Measurements from ENCODE around the gene RBM38.
"Not testable (repeated sequence)": the region's sequence is repeated elsewhere in the genome, so short reads cannot be mapped to it uniquely, and the experiment has no call there.

Gene RBM38

DNA sequence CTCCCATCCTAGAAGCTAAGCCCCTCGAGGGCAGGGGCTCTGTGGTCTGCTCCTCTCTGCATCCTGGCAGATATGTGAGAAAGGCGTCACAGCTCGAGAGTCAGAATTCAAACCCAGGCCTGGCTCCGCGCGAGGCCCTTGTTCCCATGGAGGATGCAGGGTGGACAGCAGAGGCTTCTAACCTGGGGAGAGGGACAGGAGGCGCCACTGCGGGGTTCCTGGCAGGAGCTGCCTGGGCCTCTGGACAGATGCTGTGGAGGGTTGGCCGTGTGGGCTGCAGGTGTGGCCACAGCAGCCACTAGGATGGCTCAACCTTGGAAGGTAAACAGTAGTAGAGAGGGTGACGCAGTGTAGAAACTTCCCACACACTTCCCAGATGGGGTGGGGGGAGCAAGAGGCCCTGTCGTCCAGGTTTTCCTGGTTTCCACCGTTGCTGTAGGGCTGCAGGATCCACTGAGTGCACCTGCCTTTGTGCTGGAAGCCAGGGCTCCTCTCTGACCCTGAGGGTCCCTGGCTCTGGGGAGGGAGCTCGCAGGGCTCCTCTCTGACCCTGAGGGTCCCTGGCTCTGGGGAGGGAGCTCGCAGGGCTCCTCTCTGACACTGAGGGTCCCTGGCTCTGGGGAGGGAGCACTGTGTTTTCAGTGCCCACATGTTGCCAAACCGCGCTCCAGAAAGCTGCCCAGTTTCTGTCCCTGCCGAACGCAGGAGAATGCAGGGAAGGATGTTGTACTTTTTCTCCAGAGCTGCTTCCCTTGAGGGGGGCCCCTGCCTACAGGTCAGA is 14.2 kb downstream of the RBM38 start:
- DNase-seq, result no peak

DNA sequence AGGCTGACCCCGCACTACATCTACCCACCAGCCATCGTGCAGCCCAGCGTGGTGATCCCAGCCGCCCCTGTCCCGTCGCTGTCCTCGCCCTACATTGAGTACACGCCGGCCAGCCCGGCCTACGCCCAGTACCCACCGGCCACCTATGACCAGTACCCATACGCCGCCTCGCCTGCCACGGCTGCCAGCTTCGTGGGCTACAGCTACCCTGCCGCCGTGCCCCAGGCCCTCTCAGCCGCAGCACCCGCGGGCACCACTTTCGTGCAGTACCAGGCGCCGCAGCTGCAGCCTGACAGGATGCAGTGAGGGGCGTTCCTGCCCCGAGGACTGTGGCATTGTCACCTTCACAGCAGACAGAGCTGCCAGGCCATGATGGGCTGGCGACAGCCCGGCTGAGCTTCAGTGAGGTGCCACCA is 16.4 kb downstream of the RBM38 start:
- no peak for DNase-seq

DNA sequence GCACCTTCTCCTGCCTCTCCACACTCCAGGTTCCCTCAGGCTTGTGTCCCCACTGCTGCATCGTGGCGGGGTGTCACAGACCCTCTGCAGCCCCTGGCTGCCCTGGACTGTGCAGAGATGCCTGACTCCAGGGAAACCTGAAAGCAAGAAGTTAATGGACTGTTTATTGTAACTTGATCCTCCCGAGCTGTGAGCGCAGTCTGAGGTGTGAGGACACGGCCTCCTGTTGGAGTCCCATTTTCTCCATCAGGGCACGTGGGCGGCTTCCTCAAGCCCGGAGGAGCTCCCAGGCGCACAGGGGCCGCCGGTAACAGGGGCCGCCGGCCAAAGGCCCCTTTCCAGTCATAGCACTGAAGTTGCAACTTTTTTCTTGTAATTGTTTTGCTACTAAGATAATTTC is 16.9 kb downstream of the RBM38 start:
- DNase-seq, result no peak

DNA sequence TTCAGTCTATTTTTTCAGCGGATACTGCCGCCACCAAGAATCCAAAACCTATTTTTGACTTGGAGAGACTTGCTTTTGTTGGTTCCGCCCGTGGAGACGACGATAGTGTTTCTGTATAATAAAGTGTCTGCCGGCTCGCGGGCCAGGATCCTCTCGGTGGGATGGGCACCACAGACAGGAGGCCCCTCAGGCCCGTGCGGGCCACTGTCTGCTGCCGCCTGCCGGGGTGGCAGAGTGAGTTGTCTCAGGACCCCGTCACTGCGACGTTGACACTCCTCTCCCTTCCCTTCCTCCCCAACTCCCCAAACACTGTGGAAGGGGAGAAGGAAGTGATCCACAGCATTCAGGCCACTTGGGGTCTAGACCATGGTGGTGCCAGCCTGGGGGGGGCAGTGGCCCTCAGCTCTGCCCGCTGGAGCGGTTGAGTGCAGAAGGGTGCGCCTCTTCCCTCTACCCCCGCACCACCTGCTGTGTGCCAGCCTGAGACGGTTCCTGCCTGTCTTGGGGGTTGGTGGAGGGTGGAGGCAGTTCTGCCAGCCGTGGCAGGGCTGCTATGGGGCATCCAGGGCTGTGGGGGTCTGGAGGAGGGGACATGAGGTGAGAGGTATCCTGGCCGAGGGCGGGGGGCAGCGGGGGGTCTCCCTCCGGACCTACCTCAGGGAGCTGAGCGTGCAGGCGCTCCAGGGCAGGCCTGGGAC is 17.5 kb downstream of the RBM38 start:
- no peak for DNase-seq

GRCh38 chr20:57409316-57409671 is 18.1 kb downstream of the RBM38 start:
- no peak for DNase-seq

DNA sequence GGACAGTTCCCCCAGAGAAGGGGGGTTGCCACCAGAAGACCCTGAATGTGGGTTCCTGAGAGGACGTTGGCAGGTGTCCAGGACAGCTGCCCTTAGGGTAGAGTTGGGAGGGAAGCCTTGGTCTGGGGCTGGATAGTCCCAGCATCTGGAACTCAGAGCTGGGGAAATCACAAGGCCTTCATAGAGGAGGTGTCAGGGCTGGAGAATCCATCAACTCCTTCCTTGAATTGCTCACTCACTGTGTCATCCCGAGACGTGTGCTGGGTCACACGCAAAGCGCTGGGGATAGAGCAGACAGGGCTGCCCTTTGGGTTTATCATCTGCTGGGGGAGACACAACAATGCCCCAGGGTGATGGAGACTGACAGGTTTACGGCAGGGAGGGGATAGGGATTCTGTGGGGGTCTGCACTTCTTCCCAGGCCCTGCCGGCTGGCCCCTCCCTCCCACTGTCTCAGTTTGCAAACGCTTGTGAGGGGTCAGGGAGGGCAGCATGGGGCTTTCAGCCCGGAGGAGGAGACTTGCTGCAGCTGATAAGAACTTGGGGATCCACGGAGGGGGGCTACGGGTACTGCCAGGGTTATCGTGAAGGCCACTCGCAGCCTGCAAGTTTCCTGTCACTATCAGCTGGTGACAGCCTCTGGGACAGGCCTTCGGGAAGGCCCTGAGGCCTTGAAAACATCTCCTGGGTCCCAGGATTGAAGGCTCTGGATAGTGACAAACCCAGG is 18.6 kb downstream of the RBM38 start:
- no peak for DNase-seq

- no peak for DNase-seq
These were observed 19.3 kb downstream of the RBM38 start for GRCh38 chr20:57410398-57410920.

- no peak for DNase-seq
These were observed 19.7 kb downstream of the RBM38 start for GRCh38 chr20:57410924-57411323.

DNA sequence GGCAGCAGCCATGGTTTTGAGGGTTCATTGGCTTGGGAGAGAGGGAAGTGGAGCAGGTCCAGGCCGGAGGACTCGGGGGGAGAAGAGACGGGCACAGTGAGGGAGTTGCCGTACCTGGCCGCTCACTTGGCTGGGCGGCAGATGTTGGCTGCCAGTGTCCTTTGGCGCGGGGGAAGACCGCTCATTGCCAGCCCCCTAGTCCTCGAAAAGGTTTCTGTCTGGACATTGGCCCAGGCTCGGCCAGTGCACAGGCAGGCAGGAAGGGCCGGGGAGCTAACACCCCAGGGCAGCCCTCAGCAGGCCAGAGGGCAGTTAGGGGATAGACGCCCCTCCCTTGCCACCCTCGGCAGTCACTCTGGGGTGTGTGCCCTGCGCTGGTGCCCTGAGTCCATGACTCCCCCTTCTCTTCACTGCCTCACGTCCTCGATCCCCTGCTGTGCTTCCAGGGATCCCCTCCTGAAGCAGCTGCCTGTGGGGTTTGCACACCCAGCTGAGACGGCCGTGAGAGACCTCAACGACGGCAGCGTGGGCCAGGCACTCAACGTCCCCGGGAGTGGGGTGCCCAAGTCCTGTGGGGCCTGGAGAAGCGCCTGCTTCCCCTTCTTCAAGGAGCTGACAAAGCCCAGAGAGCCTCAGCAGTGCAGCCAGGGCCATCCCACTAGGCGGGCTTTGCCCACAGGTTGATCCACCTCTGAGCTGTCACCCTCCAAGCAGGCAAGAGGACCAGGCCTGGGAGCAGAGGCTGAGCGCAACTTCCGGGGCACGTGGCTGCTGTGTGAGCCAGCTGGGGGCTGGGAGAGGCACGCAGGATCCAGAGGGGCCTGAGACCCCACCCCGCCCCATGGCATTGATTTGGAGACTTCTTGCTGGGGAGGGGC is 20.4 kb downstream of the RBM38 start:
- DNase-seq, result no peak

- DNase-seq, result no peak
These were observed 21.3 kb downstream of the RBM38 start for GRCh38 chr20:57412347-57413029.

- no peak for DNase-seq
These were observed 22.8 kb downstream of the RBM38 start for GRCh38 chr20:57413986-57414385.

- DNase-seq, result no peak
These were observed 23.8 kb downstream of the RBM38 start for GRCh38 chr20:57414867-57415592.

- no peak for DNase-seq
These were observed 24.6 kb downstream of the RBM38 start for GRCh38 chr20:57415771-57416170.

DNA sequence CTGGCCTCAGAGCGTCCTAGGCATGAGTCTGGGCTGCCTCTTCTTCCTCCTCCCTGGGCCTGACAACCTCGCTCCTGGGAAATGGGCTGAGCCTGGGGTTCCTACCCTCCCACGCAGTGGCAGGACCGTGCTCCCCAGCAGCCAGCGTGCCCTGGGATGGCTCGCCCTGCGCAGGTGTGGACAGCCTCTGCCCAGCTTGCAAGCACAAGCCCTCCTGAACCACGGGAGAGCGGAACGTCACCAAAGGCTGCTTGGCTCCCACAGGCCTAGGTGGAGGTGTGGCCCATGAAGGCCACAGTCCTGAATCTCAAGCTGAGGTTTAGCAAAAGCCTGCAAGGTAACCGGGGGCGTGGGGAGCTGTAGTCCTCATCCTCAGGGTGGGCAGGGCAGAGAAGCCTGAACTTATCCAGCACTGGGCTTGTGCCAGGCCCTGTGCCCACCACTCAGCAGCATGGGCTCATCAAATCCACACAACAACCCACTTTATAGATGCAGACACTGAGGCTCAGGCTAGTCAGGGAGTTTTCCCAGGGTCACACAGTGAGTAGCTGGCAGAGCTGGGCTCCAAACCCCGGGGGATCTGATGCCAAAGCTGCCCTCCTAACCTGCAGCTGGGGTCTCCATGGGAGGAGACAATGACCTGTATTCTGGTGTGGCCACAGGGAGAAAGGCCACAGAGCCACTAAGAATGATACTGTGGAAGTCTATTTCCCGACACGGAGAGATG is 25.3 kb downstream of the RBM38 start:
- DNase-seq, result no peak

- no peak for DNase-seq
These were observed 26.0 kb downstream of the RBM38 start for GRCh38 chr20:57417051-57417689.

DNA sequence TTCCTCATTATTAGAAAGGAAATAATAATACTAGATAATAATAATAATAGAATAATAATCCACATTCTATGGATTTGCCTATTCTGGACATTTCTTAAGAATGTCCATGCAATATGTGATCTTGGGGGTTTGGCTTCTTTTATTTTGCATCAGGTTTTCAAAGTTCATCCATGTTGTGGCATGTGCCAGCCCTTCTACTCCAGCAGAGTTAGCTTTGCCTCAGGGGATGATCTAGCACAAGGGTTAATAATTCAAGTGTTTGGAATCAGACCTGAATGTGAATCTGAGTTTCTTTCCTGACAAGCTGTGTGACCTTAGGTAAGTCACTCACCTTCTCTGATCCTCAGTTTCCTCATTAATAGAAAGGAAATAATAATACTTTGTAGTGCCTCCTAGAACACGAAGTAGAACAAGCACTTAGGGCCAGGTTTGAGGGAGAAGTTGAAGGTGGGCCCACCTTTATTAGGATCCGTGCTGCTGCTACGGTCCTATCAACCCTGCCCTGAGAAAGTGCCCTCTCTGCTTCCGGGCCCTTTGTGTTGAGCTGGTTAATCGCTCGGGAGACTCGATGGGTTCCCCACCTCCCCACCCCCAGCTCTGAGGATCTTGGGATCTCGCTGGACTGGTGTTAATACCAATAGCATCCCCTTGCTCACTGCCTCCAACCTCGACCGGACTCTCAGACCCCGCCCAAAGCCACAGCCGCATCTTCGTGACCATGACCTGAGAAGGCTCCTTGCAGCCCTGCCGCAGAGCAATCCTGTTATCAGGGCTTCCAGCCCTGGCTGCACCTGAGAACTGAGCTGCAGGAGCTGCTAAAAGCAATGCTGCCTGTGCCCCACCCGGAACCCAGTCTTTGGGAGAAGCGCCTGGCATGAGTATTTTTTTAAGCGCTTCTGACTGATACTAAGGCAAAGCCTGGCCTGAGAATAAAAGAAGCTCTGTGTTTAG is 26.9 kb downstream of the RBM38 start:
- DNase-seq, result no peak

- not testable (repeated sequence) for DNase-seq
These were observed 28.3 kb downstream of the RBM38 start for GRCh38 chr20:57419479-57419878.

DNA sequence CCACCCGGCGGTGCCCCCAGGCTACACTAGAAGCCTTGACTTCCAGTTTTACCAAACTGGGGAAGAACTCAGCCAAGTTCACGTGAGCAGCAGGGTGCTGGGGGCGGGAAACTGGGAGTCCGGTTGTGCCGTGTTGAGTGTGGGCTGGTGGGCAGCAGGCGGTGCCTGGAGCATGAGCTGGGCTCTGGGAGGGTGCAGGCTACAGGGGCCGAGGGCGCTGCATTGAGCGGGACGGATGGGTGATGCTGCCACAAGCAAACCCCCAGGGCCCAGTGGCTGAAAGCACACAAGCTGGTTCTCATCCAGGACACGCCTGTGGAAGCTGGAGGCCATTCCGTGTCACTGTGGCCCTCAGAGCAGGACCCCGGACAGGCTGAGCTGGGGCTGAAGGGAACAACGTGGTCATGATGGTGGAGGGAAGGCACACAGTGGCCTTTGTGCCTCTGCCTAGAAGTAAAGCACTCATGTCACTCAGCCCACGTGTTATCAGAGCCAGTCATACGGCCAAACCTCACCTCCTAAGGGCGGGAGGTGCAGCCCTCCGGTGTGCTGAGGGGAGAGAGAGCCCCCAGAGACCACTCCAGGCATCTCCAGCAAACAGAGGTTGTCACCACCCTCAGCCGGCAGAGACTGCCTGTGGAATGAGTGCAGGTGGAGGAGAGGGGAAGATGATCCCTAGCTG is 29.5 kb downstream of the RBM38 start:
- no peak for DNase-seq
